LNCAP (cell line): ENCODE measurements around the gene LTC4S.

ENCODE experiments used
- TF ChIP-seq, protein P1 (sequence below): fragments of 450-650 bp; IDR thresholded peaks from 2 replicates; pipeline ENCODE4 v1.5.1; 2017; ENCODE audit warnings: mild to moderate bottlenecking

LTC4S gene

DNA sequence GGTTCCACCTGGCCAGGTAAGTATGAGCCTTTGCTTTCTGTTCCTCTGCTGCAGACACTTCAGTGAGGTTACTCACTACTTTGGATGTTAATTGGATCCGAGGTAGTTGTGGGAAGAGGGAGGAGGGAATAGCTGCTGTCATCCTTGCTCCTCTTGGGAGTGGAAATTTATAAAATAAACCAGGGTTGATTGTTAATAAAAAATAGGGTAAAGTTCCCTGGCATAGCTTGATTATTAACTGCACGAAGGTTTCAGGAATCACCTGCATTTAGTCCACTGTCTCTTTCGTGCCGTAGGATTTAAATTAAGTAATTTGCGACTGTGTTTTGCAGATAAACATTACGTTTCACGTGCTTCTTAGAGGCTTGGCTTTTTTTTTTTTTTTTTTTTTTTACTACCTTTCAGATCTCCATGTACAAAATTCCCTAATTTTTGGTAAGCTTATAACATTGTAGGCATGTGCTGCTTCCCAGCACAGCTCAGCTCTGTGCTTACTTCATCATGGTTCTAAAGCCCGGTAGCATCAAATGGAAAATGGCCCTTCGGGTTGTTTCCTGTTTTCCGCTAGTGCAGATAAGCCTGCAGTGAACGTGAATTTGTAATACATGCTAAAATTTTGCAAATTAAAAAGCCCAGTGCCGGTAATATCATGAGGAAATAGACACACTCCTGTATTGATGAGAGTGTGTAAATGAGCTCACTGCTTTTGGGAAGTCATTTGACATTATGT lies 26.9 kb upstream of the LTC4S start:
- TF ChIP-seq, protein P1, sequence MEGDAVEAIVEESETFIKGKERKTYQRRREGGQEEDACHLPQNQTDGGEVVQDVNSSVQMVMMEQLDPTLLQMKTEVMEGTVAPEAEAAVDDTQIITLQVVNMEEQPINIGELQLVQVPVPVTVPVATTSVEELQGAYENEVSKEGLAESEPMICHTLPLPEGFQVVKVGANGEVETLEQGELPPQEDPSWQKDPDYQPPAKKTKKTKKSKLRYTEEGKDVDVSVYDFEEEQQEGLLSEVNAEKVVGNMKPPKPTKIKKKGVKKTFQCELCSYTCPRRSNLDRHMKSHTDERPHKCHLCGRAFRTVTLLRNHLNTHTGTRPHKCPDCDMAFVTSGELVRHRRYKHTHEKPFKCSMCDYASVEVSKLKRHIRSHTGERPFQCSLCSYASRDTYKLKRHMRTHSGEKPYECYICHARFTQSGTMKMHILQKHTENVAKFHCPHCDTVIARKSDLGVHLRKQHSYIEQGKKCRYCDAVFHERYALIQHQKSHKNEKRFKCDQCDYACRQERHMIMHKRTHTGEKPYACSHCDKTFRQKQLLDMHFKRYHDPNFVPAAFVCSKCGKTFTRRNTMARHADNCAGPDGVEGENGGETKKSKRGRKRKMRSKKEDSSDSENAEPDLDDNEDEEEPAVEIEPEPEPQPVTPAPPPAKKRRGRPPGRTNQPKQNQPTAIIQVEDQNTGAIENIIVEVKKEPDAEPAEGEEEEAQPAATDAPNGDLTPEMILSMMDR, result no peak

DNA sequence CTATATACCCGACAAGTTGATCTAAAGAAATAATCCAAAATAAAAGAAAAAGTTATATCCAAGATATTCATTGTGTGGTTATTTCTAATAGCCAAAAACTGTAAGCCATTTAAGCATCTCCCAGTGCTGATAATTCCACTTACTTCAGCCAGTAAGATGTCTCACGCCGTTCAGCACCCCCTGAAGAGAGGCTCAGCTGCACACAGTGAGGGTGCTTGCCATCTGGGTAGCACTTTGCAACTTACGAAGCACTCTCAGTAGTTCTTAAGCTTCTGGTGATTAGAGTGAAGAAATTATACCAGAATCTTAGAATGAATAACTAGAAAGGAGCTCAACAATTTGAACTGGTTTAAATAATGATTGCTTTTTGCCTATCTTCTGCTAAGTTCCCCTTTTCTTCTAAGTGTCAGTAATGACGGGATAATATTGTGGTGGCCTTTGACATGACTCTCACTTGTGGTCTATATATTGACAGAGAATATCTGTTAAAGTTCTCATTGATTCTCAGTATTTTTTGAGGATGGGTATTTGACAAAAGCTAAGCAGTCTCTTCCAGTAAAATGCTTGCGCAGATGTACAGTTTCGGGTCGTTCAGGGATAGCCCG lies 26.2 kb upstream of the LTC4S start:
- TF ChIP-seq, protein P1, result no peak

DNA sequence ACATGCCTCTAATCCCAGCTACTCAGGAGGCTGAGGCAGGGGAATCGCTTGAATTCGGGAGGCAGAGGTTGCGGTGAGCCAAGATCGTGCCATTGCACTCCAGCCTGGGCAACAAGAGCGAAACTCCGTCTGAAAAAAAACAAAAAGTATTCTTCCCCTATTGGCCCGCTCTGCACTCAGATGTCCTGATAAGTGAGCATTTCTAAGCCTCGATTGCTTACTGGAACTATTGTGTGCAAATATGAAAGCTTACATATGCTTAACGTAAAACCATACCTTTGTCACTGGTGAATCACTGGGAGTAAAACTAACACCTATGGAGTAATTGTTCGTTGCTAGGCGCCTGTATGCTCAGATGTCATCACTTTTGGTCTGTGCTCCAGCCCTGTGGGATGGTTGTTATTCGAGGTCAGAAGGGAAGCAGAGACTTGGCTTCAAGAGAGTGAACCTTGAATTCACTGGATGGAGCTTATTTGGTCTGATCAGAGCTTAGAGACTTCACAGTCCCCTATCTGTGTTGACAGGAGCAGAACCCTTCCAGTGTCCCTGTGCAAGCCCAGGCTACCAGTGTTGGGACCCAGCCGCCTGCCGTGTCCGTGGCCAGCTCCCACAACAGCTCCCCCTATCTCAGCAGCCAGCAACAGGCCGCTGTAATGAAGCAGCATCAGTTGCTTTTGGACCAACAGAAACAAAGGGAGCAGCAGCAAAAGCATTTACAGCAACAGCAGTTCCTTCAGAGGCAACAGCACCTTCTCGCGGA lies 25.3 kb upstream of the LTC4S start:
- TF ChIP-seq, protein P1, result no peak; the same call in 1 of the 2 replicates

DNA sequence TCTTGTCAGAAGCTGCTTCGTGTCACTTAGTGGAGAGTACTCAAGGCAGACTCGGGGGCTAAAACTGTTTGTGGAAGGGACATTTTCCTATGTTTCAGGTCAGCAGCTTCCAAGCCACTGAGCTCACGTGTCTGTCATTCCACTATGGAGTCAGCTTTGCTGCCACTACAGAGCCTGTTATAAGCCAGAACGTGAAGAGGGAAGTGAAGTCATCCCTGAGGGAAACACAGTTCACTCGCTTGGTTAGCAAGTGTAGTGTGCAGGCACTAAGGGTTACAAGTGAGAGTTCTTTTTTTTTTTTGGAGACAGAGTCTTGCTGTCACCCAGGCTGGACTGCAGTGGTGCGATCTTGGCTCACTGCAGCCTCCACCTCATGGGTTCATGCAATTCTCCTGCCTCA lies 24.5 kb upstream of the LTC4S start:
- TF ChIP-seq, protein P1, result no peak

DNA sequence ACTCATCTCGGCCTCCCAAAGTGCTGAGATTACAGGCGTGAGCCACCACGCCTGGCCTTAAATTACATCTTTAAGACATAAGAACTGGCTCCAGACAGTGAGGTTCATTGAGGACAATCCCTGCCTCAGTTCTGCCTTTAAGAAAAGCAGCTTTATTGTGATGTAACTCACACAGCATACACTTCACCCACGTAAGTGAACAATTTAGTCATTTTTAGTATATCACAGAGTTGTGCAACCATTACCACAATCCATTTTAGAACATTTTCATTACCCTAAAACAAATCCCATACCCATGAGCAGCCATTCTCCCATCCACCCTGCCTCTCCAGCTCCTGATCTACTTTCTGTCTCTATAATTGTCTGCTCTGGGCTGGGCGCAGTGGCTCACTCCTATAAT lies 24.0 kb upstream of the LTC4S start:
- TF ChIP-seq, protein P1, result no peak

DNA sequence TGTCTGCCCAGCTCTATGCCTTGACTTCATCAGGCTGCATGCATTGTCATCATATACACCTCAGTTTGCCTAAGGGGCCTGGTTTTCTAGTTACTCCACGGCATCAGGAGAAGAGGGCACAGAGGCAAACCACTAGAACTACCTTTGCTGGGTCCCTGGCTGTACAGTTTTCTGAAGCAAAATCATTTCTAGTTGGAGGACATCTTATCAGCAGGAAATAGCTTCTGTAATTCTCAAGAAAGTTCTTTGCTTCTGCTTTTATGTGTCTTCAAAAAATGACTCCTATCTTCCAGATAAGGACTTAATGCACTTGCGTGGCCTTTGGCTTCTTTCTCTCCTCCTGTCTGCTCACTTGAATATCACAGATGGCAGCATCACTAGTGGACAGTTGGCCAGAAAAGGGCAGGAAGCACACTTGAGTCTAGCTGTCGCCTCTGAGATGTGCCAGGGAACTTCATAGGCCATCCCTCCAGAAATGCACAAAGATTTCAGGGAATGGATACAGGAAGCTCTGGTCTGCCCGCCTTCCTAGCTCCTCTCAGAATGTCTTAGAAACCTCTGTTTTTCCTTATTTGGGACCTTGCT lies 22.4 kb upstream of the LTC4S start:
- TF ChIP-seq, protein P1, result no peak

DNA sequence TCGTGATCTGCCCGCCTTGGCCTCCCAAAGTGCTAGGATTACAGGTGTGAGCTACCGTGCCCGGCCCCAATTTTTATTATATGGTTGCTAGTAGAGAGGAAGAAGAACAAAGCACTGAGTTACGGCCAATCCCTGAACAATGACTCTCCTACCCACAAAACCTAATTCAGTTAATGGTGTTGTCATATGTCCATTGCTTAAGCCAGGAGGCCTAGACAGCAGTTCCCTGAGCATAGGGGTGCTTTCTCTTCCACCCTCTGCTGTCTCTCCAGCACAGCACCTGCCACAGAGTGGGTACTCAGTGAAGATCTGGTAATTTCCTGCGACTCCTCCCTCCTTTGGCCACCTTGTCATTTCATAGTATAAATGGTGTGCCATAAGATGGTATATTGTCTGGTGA lies 21.4 kb upstream of the LTC4S start:
- TF ChIP-seq, protein P1, result no peak
